H9 (cell line): ENCODE results near the gene SLC52A3. TPM values are rescaled to one million over a fixed set of nuclear protein-coding genes. Genes with fewer than 3 reads are reported as not detected.

ENCODE experiments used
- DNase-seq: peaks from one replicate; pipeline ENCODE4 v3.0.0-alpha.2; 2017
- H2AFZ ChIP-seq: one replicate; pipeline ENCODE4 v1.6.1; 2013; ENCODE audit warnings: mild to moderate bottlenecking, low read length, control low read depth, moderate library complexity
- H2AK5ac ChIP-seq: 2 replicates; pipeline ENCODE4 v1.6.1; 2013; ENCODE audit warnings: low read length, control low read depth, mixed read lengths; ENCODE audit not compliant: insufficient read length
- H2BK120ac ChIP-seq: one replicate; pipeline ENCODE4 v1.6.1; 2013; ENCODE audit warnings: low read depth, mild to moderate bottlenecking, low read length, control low read depth, inconsistent platforms; ENCODE audit not compliant: poor library complexity, severe bottlenecking
- H2BK12ac ChIP-seq: 2 replicates; pipeline ENCODE4 v1.6.1; 2013; ENCODE audit warnings: low read length, control low read depth, mixed read lengths, low read depth; ENCODE audit not compliant: insufficient read length
- H2BK15ac ChIP-seq: 2 replicates; pipeline ENCODE4 v1.6.1; 2013; ENCODE audit warnings: low read depth, low read length, control low read depth
- H2BK20ac ChIP-seq: one replicate; pipeline ENCODE4 v1.6.1; 2013; ENCODE audit warnings: low read depth, mild to moderate bottlenecking, low read length, control low read depth, inconsistent platforms; ENCODE audit not compliant: poor library complexity, severe bottlenecking
- H2BK5ac ChIP-seq: 2 replicates; pipeline ENCODE4 v1.6.1; 2013; ENCODE audit warnings: low read length, control low read depth, mixed read lengths; ENCODE audit not compliant: insufficient read length
- H3K14ac ChIP-seq: 2 replicates; pipeline ENCODE4 v1.6.1; 2013; ENCODE audit warnings: low read length, control low read depth; ENCODE audit not compliant: insufficient read depth
- H3K18ac ChIP-seq: 2 replicates; pipeline ENCODE4 v1.6.1; 2013; ENCODE audit warnings: low read depth, mild to moderate bottlenecking, mixed read lengths, low read length, control low read depth; ENCODE audit not compliant: insufficient read length
- H3K23ac ChIP-seq: 2 replicates; pipeline ENCODE4 v1.6.1; 2013; ENCODE audit warnings: low read length, control low read depth, mixed read lengths, low read depth; ENCODE audit not compliant: insufficient read length
- H3K23me2 ChIP-seq: 2 replicates; pipeline ENCODE4 v1.6.1; 2013; ENCODE audit warnings: low read depth, mild to moderate bottlenecking, mixed read lengths, low read length, control low read depth; ENCODE audit not compliant: insufficient read length, poor library complexity, severe bottlenecking
- H3K27ac ChIP-seq: 2 replicates; pipeline ENCODE4 v1.5.1; 2013; ENCODE audit warnings: low read length, control low read depth, mixed read lengths, low read depth; ENCODE audit not compliant: insufficient read length
- H3K27me3 ChIP-seq: 2 replicates; pipeline ENCODE4 v1.6.1; 2013; ENCODE audit warnings: low read length, control low read depth, inconsistent platforms; ENCODE audit not compliant: insufficient read depth
- H3K4ac ChIP-seq: 2 replicates; pipeline ENCODE4 v1.6.1; 2013; ENCODE audit warnings: low read depth, mild to moderate bottlenecking, control low read depth, inconsistent platforms, low read length, moderate library complexity
- H3K4me1 ChIP-seq: 2 replicates; pipeline ENCODE4 v1.6.1; 2013; ENCODE audit warnings: low read length, control low read depth, inconsistent platforms; ENCODE audit not compliant: insufficient read depth
- H3K4me2 ChIP-seq: 2 replicates; pipeline ENCODE4 v1.6.1; 2013; ENCODE audit warnings: low read length, control low read depth, mixed read lengths; ENCODE audit not compliant: insufficient read length, insufficient read depth
- H3K56ac ChIP-seq: 2 replicates; pipeline ENCODE4 v1.6.1; 2013; ENCODE audit warnings: low read depth, mild to moderate bottlenecking, mixed read lengths, low read length, control low read depth; ENCODE audit not compliant: insufficient read length
- H3K79me1 ChIP-seq: 2 replicates; pipeline ENCODE4 v1.6.1; 2013; ENCODE audit warnings: low read depth, mild to moderate bottlenecking, moderate library complexity, low read length, control low read depth, inconsistent platforms; ENCODE audit not compliant: insufficient read depth, poor library complexity, severe bottlenecking
- H3K79me2 ChIP-seq: 2 replicates; pipeline ENCODE4 v1.6.1; 2013; ENCODE audit warnings: low read length, control low read depth, inconsistent platforms; ENCODE audit not compliant: insufficient read depth
- H3K9ac ChIP-seq: 2 replicates; pipeline ENCODE4 v1.6.1; 2013; ENCODE audit warnings: low read length, control low read depth, mixed read lengths; ENCODE audit not compliant: insufficient read length; ENCODE audit errors: extremely low read depth
- H3K9me3 ChIP-seq: one replicate; pipeline ENCODE4 v1.6.1; 2013; ENCODE audit warnings: low read depth, low read length, inconsistent platforms; ENCODE audit not compliant: control insufficient read depth
- H3T11ph ChIP-seq: one replicate; pipeline ENCODE4 v1.6.1; 2013; ENCODE audit warnings: mild to moderate bottlenecking, low read length, control low read depth, inconsistent platforms
- H4K20me1 ChIP-seq: one replicate; pipeline ENCODE4 v1.6.1; 2013; ENCODE audit not compliant: control insufficient read depth, insufficient read length, insufficient read depth
- H4K5ac ChIP-seq: 2 replicates; pipeline ENCODE4 v1.6.1; 2013; ENCODE audit warnings: low read depth, mild to moderate bottlenecking, mixed read lengths, low read length, control low read depth; ENCODE audit not compliant: insufficient read length
- H4K8ac ChIP-seq: replicated peaks from 2 replicates; pipeline ENCODE4 v1.6.1; 2013; ENCODE audit warnings: low read length, control low read depth, mixed read lengths, low read depth; ENCODE audit not compliant: insufficient read length
- H4K91ac ChIP-seq: 2 replicates; pipeline ENCODE4 v1.6.1; 2013; ENCODE audit warnings: low read depth, mild to moderate bottlenecking, moderate library complexity, mixed read lengths, low read length, control low read depth; ENCODE audit not compliant: insufficient read length
- H3K27ac Mint-ChIP-seq, 3 experiments: 2 replicates in 2 of 3; 3 replicates in 1 of 3; pipeline ENCODE4 v1.8.0; 2020 to 2021; ENCODE audit warnings: mixed read lengths in 3 of 3, mild to moderate bottlenecking in 1 of 3, moderate library complexity in 1 of 3
- H3K27me3 Mint-ChIP-seq: 2 replicates; pipeline ENCODE4 v1.8.0; 2021; ENCODE audit warnings: low read depth, mild to moderate bottlenecking, moderate library complexity, mixed read lengths
- H3K36me3 Mint-ChIP-seq, 3 experiments: 2 replicates in 2 of 3; 3 replicates in 1 of 3; pipeline ENCODE4 v1.8.0; 2020 to 2021; ENCODE audit warnings: low read depth in 3 of 3, mixed read lengths in 3 of 3; ENCODE audit not compliant: insufficient read depth in 1 of 3
- H3K4me1 Mint-ChIP-seq, 2 experiments: 2 replicates each; pipeline ENCODE4 v1.8.0; 2020; ENCODE audit warnings: mixed read lengths in 2 of 2
- H3K4me3 Mint-ChIP-seq, 2 experiments: 2 replicates in 1 of 2; 3 replicates in 1 of 2; pipeline ENCODE4 v1.8.0; 2020 to 2021; ENCODE audit warnings: mild to moderate bottlenecking in 2 of 2, mixed read lengths in 2 of 2, moderate library complexity in 1 of 2
- H3K9me3 Mint-ChIP-seq, 2 experiments: 2 replicates in 1 of 2; 3 replicates in 1 of 2; pipeline ENCODE4 v1.8.0; 2020; ENCODE audit warnings: mild to moderate bottlenecking in 2 of 2, mixed read lengths in 2 of 2, moderate library complexity in 1 of 2
- WGBS: extraction: QIAGEN DNeasy Blood & Tissue Kit; methylation state at CpG from one replicate; pipeline ENCODE4 v1.1.7; 2013; ENCODE audit warnings: missing lambda C conversion rate, low lambda C conversion rate, mixed read lengths; ENCODE audit not compliant: insufficient read length; ENCODE audit errors: extremely low coverage; 5-methylcytosine and 5-hydroxymethylcytosine counted together
- total RNA-seq: library from RNA; stranded (reverse); gene quantifications from 2 replicates; pipeline ENCODE4 v1.2.1, GENCODE V29; 2021
- TF ChIP-seq, protein P1 (sequence below): fragments of 200-600 bp; sonication (generic); conservative IDR thresholded peaks from 3 replicates; pipeline ENCODE4 v1.8.0; 2021; ENCODE audit warnings: antibody characterized with exemption, mild to moderate bottlenecking

SLC52A3 gene
- total RNA-seq, 1 experiment from 2014 or later, result 3.3 TPM

DNA sequence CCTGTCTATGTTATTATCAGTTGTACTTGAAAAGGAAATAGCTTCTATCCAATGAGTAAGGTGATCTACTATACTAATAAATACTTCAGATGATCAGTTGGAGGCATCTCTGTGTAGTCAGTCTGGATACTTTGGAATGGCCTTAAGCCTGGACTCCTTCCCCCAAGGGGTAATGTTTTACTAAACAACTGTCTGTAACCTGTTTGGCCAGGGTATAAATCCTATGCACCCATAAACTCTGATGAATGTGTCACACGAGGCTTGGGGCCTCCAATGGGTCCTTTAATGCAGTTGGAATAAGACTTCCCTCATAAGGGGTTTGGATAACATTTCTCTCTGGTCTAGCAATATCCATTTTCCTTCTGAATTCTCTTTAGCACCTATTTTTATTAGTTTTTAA, 19.5 kb upstream of the SLC52A3 start:
- Histone ChIP-seq H2AFZ (no peak overlapping the region), H3K14ac (no peak overlapping the region), H3K56ac (no peak overlapping the region), H2BK12ac (no peak overlapping the region), H4K5ac (no peak overlapping the region), H3K79me2 (no peaks in the 10 kb centered on the region), H2BK15ac (no peak overlapping the region), H2BK5ac (no peak overlapping the region), H3K4me2 (no peak overlapping the region), H3K27ac (no peak overlapping the region), H3K23me2 (no peaks in the 10 kb centered on the region), H2AK5ac (no peak overlapping the region), H3K18ac (no peak overlapping the region), H4K20me1 (no peaks in the 10 kb centered on the region), H3K27me3 (no peaks in the 10 kb centered on the region), H3K4me1 (peaks cover 3% of the 10 kb centered on the region; the same call in 1 of the 2 replicates), H3K4ac (no peak overlapping the region), H3K9ac (no peak overlapping the region), H2BK120ac (no peak overlapping the region), H4K8ac (no peak overlapping the region), H2BK20ac (no peak overlapping the region), H3T11ph (no peak overlapping the region), H3K9me3 (peaks cover 27% of the 10 kb centered on the region), H4K91ac (no peak overlapping the region), H3K79me1 (no peaks in the 10 kb centered on the region), H3K23ac (no peak overlapping the region)
- no peak overlapping the region for H3K4me3 Mint-ChIP-seq
- peaks cover 39 to 48% of the 10 kb centered on the region in 2 experiments for H3K4me1 Mint-ChIP-seq
- H3K36me3 Mint-ChIP-seq, result peaks cover 14 to 31% (median 17%) of the 10 kb centered on the region in 3 experiments
- H3K9me3 Mint-ChIP-seq, result peaks cover 37% of the 10 kb centered on the region in 2 experiments
- no peak for DNase-seq
- H3K27ac Mint-ChIP-seq, result no peak overlapping the region
- TF ChIP-seq, protein P1, sequence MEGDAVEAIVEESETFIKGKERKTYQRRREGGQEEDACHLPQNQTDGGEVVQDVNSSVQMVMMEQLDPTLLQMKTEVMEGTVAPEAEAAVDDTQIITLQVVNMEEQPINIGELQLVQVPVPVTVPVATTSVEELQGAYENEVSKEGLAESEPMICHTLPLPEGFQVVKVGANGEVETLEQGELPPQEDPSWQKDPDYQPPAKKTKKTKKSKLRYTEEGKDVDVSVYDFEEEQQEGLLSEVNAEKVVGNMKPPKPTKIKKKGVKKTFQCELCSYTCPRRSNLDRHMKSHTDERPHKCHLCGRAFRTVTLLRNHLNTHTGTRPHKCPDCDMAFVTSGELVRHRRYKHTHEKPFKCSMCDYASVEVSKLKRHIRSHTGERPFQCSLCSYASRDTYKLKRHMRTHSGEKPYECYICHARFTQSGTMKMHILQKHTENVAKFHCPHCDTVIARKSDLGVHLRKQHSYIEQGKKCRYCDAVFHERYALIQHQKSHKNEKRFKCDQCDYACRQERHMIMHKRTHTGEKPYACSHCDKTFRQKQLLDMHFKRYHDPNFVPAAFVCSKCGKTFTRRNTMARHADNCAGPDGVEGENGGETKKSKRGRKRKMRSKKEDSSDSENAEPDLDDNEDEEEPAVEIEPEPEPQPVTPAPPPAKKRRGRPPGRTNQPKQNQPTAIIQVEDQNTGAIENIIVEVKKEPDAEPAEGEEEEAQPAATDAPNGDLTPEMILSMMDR, result no peak
- WGBS, result no CpG with 5 or more reads among the region's 1 CpG
- peaks cover 9% of the 10 kb centered on the region for H3K27me3 Mint-ChIP-seq
